Measurements from ENCODE around the gene ETS1. TPM values are rescaled to one million over a fixed set of nuclear protein-coding genes. Genes with fewer than 3 reads are reported as not detected.

ETS1 gene
- total and polyA plus RNA-seq, 11 donors: 18.4 to 101 (median 45.3) TPM

DNA sequence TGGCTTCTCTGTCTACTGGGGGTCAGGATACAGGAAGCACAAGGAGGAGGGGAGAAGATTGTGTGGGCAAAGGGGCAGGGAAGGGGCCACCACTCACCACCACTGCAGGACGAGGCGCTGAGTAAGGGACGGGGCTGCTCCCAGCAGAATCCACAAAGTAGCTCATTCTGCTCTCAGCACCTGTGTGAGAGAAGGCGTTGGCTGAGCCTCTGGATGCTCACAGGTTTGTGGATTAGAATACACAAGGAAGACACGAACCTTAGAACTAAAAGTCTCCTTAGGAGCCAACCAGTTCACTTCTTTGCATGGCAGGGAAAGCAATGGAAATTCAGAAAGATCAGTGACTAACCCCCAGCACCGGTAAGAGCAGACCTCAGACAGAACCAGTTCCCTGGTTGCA, 14.4 kb downstream of the ETS1 start:
- Histone ChIP-seq H3K4me3 (no peak overlapping the region), H3K36me3 (no peaks in the 10 kb centered on the region), H3K4me1 (peaks cover 0 to 65% (median 38%) of the 10 kb centered on the region in 12 donors), H3K9me3 (peaks cover 0 to 10% (median 0%) of the 10 kb centered on the region in 12 donors), H3K27me3 (no peaks in the 10 kb centered on the region), H3K27ac (no peak overlapping the region)
- WGBS, 4 donors: 75 to 91% (median 84%) methylated on average over 6 of the region's 6 CpGs
- intact Hi-C loops (cut with DNase I): no loop called here
- TF ChIP-seq POLR2A (IDR thresholded peaks at IDR 0.05): no peak
- TF ChIP-seq, protein P1, sequence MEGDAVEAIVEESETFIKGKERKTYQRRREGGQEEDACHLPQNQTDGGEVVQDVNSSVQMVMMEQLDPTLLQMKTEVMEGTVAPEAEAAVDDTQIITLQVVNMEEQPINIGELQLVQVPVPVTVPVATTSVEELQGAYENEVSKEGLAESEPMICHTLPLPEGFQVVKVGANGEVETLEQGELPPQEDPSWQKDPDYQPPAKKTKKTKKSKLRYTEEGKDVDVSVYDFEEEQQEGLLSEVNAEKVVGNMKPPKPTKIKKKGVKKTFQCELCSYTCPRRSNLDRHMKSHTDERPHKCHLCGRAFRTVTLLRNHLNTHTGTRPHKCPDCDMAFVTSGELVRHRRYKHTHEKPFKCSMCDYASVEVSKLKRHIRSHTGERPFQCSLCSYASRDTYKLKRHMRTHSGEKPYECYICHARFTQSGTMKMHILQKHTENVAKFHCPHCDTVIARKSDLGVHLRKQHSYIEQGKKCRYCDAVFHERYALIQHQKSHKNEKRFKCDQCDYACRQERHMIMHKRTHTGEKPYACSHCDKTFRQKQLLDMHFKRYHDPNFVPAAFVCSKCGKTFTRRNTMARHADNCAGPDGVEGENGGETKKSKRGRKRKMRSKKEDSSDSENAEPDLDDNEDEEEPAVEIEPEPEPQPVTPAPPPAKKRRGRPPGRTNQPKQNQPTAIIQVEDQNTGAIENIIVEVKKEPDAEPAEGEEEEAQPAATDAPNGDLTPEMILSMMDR (IDR thresholded peaks at IDR 0.05): no peak
- no peak for ATAC-seq
- DNase-seq: no peak

DNA sequence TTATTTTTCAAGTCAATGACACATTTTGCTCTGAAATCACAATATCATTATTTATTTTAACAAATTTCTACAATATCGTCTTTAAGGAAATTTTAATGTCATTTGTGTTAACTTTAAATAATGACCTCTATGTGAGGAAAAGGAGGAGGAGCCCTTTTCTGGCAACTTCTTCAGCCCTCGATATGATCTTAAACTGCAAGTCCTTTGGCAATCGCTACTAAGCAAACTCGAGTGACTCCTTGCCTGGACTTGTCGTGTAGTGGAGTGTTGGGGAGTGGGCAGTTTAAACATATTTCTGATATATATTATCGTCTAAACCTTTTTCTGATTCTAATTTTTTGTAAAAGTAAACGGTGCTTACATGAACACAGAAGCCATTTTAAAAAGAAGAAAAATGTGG, 16.7 kb downstream of the ETS1 start:
- ATAC-seq (no peak), DNase-seq (no peak)
- Histone ChIP-seq H3K4me3 (no peak overlapping the region), H3K27me3 (no peaks in the 10 kb centered on the region), H3K4me1 (peaks cover 0 to 51% (median 19%) of the 10 kb centered on the region in 12 donors), H3K9me3 (peaks cover 0 to 10% (median 0%) of the 10 kb centered on the region in 12 donors), H3K27ac (peak overlapping the region in 8 of 12 donors; percentile 3 to 48 (median 20)), H3K36me3 (no peaks in the 10 kb centered on the region)
- intact Hi-C loops (cut with DNase I): no loop called here
- WGBS, 4 donors: 46 to 63% (median 53%) methylated on average over 7 of the region's 7 CpGs
- TF ChIP-seq, protein P1 (IDR thresholded peaks at IDR 0.05): no peak
- TF ChIP-seq POLR2A (IDR thresholded peaks at IDR 0.05): no peak

DNA sequence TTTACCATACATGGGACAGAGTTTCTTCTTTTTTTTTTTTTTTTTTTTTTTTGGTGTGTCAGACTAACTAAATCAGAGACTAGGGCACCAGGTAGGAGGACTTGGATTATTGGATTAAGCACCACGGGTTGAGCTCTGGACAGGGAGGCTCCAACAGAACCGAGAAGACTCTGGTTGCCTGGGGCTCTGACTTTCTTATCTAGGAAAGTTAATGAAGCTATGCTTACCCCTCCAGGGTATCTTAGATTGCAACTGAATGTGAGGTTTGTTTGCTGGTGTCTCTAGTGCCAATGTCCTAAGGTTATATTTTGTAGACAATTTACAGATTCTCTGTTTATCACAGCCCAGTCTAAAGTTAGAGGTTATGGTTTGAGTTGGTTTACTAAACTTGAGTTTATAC, 18.1 kb downstream of the ETS1 start:
- ATAC-seq (no peak), DNase-seq (no peak)
- H3K9me3 ChIP-seq: peaks cover 0 to 8% (median 0%) of the 10 kb centered on the region in 12 donors
- 42 to 65% (median 54%) methylated on average over 2 of the region's 2 CpGs for WGBS, 4 donors
- H3K4me1 ChIP-seq: peaks cover 0 to 53% (median 15%) of the 10 kb centered on the region in 12 donors
- H3K27ac ChIP-seq: peak overlapping the region in 8 of 12 donors; percentile 25 to 85 (median 71)
- no peaks in the 10 kb centered on the region for H3K36me3 ChIP-seq
- intact Hi-C loops (cut with DNase I): no loop called here
- H3K4me3 ChIP-seq: no peak overlapping the region
- TF ChIP-seq, protein P1 (IDR thresholded peaks at IDR 0.05): no peak
- TF ChIP-seq POLR2A (IDR thresholded peaks at IDR 0.05): no peak
- H3K27me3 ChIP-seq: no peaks in the 10 kb centered on the region

DNA sequence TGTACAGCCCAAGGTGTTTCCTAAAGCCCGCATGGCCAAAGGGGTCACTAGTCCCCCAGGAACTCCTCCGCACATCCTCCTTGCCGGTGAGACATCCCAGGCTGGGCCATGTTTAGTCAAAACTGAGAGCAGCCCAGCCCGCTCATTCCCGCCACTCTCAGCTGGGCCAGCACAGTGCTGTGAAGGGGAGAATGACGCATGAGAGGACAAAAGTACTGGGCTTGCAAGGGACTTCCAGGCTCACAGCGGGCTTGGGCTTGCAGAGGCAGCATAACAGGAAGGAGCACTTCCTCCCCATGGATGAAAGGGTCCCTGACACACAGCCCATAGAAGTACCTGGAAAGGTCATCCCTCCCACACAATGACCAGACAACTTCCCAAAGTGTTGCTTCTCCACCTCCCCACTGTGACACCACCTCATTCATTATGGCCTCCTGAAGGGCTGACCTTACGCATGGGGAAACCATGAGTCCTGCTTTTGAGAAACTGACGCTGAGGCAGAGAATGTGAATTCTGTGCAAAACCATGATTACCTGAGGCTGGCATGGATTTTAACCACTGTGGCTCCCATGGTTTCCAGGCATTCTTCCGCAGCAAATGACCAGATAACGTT, 19.1 kb downstream of the ETS1 start:
- peaks cover 0 to 60% (median 21%) of the 10 kb centered on the region in 12 donors for H3K4me1 ChIP-seq
- intact Hi-C loops (cut with DNase I): no loop called here
- peak overlapping the region in 1 of 12 donors; percentile 16 for H3K4me3 ChIP-seq
- no peaks in the 10 kb centered on the region for H3K27me3 ChIP-seq
- peak overlapping the region; percentile 25 to 85 (median 62) for H3K27ac ChIP-seq
- WGBS, 4 donors: 56 to 81% (median 70%) methylated on average over 9 to 11 of the region's 11 CpGs
- peak; percentile 52 to 71 (median 60) for DNase-seq
- no peaks in the 10 kb centered on the region for H3K36me3 ChIP-seq
- TF ChIP-seq POLR2A (IDR thresholded peaks at IDR 0.05): no peak
- TF ChIP-seq, protein P1 (IDR thresholded peaks at IDR 0.05): no peak
- no peaks in the 10 kb centered on the region for H3K9me3 ChIP-seq
- ATAC-seq: peak in 3 of 4 donors; percentile 75 to 94 (median 83)

All from heart left ventricle (tissue), 16 donors.